Vagina (tissue), 2 donors: ENCODE data around the gene LINC01488.

Experiments
- POLR2A ChIP-seq, 2 donors: fragments of 450-650 bp; IDR thresholded peaks; one replicate each; pipeline ENCODE4 v1.6.1; 2017; ENCODE audit warnings: antibody characterized with exemption in 2 of 2, mild to moderate bottlenecking in 2 of 2, moderate library complexity in 2 of 2
- POLR2AphosphoS5 ChIP-seq, 2 donors: sonication (generic); formaldehyde crosslinking; IDR thresholded peaks; one replicate each; pipeline ENCODE4 v1.9.0; 2017; ENCODE audit warnings: antibody characterized with exemption in 2 of 2, mild to moderate bottlenecking in 2 of 2, low read depth in 1 of 2; ENCODE audit not compliant: insufficient read depth in 1 of 2
- TF ChIP-seq, protein P1 (sequence below), 3 experiments: fragments of 450-650 bp in 2 of 3; fragments of 200-600 bp in 1 of 3; sonication (generic) in 1 of 3; IDR thresholded peaks; one replicate each; pipeline ENCODE4 v1.5.1; 2017 to 2019; ENCODE audit warnings: antibody characterized with exemption in 3 of 3, mild to moderate bottlenecking in 2 of 3, moderate library complexity in 2 of 3

DNA sequence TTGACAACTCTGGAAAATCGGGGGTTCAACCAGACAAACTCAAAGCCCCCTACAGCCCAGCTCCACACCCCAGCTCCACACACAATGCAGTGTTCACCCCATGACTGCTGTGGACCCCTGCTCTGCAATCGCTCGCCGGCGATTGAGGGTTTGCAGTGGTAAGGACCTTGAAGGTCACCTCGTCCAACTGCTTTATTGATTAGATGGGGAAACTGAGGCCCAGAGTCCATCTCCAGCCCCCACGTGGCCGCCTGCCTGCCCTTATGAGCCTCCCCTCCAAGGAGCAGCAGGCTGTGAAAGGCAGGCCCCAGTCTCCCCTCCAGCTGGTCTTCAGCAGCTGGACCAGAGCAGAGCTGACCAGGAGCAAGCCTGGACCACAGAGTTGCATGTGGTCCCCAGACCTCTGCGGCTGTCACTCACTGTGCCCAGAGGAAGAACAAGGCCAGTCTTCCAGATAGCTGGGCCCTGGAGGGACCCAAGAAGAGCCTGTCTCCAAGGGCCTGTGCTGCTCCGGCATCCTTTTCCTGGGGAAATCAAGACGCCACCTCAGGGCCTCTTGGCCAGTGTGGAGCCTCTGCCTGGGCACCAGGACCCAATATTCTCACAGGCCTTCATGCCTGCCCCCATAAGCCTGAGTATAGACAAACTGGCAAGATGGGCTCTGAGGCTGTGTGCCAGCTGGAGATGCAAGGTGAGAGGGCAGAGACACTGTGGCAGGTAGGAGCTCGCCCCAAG lies 8.8 kb upstream of the LINC01488 start:
- no peak for TF ChIP-seq POLR2A (IDR thresholded peaks at IDR 0.05)
- TF ChIP-seq, protein P1, sequence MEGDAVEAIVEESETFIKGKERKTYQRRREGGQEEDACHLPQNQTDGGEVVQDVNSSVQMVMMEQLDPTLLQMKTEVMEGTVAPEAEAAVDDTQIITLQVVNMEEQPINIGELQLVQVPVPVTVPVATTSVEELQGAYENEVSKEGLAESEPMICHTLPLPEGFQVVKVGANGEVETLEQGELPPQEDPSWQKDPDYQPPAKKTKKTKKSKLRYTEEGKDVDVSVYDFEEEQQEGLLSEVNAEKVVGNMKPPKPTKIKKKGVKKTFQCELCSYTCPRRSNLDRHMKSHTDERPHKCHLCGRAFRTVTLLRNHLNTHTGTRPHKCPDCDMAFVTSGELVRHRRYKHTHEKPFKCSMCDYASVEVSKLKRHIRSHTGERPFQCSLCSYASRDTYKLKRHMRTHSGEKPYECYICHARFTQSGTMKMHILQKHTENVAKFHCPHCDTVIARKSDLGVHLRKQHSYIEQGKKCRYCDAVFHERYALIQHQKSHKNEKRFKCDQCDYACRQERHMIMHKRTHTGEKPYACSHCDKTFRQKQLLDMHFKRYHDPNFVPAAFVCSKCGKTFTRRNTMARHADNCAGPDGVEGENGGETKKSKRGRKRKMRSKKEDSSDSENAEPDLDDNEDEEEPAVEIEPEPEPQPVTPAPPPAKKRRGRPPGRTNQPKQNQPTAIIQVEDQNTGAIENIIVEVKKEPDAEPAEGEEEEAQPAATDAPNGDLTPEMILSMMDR (IDR thresholded peaks at IDR 0.05) = no peak
- TF ChIP-seq POLR2AphosphoS5 (IDR thresholded peaks at IDR 0.05; ENCODE audit: insufficient read depth in 1 of 2, low read depth in 1 of 2) = no peak
